MM.1S (cell line): Measurements from ENCODE around the gene VMP1.

Experiments
- DNase-seq: peaks from one replicate; pipeline ENCODE4 v3.0.0-alpha.2; 2015
- H2AFZ ChIP-seq: fragments of 300-600 bp; sonication (generic); 2 replicates; pipeline ENCODE4 v1.6.0; 2016; ENCODE audit warnings: antibody characterized with exemption, low read length
- H3F3A ChIP-seq: fragments of 300-600 bp; sonication (generic); 2 replicates; pipeline ENCODE4 v1.6.1; 2016; ENCODE audit warnings: mild to moderate bottlenecking, antibody characterized with exemption, low read length, moderate library complexity, mixed read lengths; ENCODE audit not compliant: insufficient read depth
- H3K27ac ChIP-seq: fragments of 300-600 bp; sonication (generic); 2 replicates; pipeline ENCODE4 v1.5.1; 2016; ENCODE audit warnings: mild to moderate bottlenecking, low read length
- H3K27me3 ChIP-seq: fragments of 300-600 bp; sonication (generic); replicated peaks from 2 replicates; pipeline ENCODE4 v1.6.0; 2016; ENCODE audit warnings: low read length; ENCODE audit not compliant: insufficient read depth
- H3K36me3 ChIP-seq: fragments of 300-600 bp; sonication (generic); replicated peaks from 2 replicates; pipeline ENCODE4 v1.6.1; 2016; ENCODE audit warnings: mild to moderate bottlenecking, low read length, mixed read lengths; ENCODE audit not compliant: insufficient read depth
- H3K4me1 ChIP-seq: fragments of 300-600 bp; sonication (generic); 2 replicates; pipeline ENCODE4 v1.6.1; 2016; ENCODE audit warnings: low read length, mixed read lengths
- H3K4me2 ChIP-seq: fragments of 300-600 bp; sonication (generic); 2 replicates; pipeline ENCODE4 v1.6.0; 2016; ENCODE audit warnings: low read depth, low read length
- H3K4me3 ChIP-seq: fragments of 300-600 bp; sonication (generic); 2 replicates; pipeline ENCODE4 v1.5.1; 2016; ENCODE audit warnings: low read length, mixed read lengths
- H3K79me2 ChIP-seq: fragments of 300-600 bp; sonication (generic); 2 replicates; pipeline ENCODE4 v1.6.1; 2016; ENCODE audit warnings: mixed run types, low read length, mixed read lengths
- H3K9ac ChIP-seq: fragments of 300-600 bp; sonication (generic); 2 replicates; pipeline ENCODE4 v1.6.1; 2016; ENCODE audit warnings: low read length, mixed read lengths
- H3K9me2 ChIP-seq: fragments of 300-600 bp; sonication (generic); replicated peaks from 2 replicates; pipeline ENCODE4 v1.6.1; 2016; ENCODE audit warnings: mild to moderate bottlenecking, low read length, mixed read lengths; ENCODE audit not compliant: insufficient read depth
- H3K9me3 ChIP-seq: fragments of 300-600 bp; sonication (generic); replicated peaks from 2 replicates; pipeline ENCODE4 v1.6.1; 2016; ENCODE audit warnings: mild to moderate bottlenecking, low read length, mixed read lengths; ENCODE audit not compliant: insufficient read depth
- H4K20me1 ChIP-seq: fragments of 300-600 bp; sonication (generic); 2 replicates; pipeline ENCODE4 v1.6.1; 2016; ENCODE audit warnings: mild to moderate bottlenecking, low read length, moderate library complexity, mixed read lengths; ENCODE audit not compliant: insufficient read depth
- EZH2 ChIP-seq: fragments of 300-600 bp; sonication (generic); optimal IDR thresholded peaks from 2 replicates; pipeline ENCODE3; 2017; ENCODE audit warnings: low read depth, mild to moderate bottlenecking, antibody characterized with exemption, low read length, mixed read lengths
- EZH2phosphoT487 ChIP-seq: fragments of 300-600 bp; sonication (generic); IDR thresholded peaks from 2 replicates; pipeline ENCODE4 v1.6.1; 2018; ENCODE audit warnings: antibody characterized with exemption, low read length
- TF ChIP-seq, protein P1 (sequence below): fragments of 300-600 bp; sonication (generic); IDR thresholded peaks from 2 replicates; pipeline ENCODE4 v1.5.1; 2016; ENCODE audit warnings: antibody characterized with exemption, low read length, mixed read lengths

VMP1 gene

DNA sequence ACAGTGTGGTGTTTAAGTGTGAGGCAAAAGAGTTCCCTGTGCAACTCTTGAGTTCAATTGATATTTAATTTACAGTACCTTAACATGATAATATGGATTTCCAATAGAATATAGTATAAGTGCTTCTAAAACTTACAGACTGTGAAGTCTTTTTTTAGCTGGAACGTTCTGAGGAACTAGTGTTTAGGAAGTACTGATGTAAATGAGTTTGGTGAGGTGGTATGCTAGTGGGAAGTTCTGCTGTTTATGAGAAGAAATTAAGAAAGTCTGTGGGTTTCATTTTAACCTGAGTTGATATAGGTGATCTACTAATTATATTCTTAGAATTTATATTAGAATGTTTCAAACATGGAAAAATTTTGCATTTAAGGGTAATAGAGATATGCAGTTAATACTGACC, 32.2 kb upstream of the VMP1 start:
- Histone ChIP-seq H3K36me3 (peaks cover 38% of the 10 kb centered on the region), H3K79me2 (peaks cover 49% of the 10 kb centered on the region), H2AFZ (no peak overlapping the region), H4K20me1 (no peaks in the 10 kb centered on the region), H3K4me2 (no peak overlapping the region), H3K27ac (no peak overlapping the region), H3K4me1 (no peaks in the 10 kb centered on the region), H3K4me3 (no peak overlapping the region), H3K9me3 (no peaks in the 10 kb centered on the region), H3K9me2 (no peaks in the 10 kb centered on the region), H3K9ac (no peak overlapping the region), H3F3A (no peaks in the 10 kb centered on the region), H3K27me3 (no peaks in the 10 kb centered on the region)
- DNase-seq: no peak
- TF ChIP-seq EZH2 (no peak), EZH2phosphoT487 (no peak)
- TF ChIP-seq, protein P1, sequence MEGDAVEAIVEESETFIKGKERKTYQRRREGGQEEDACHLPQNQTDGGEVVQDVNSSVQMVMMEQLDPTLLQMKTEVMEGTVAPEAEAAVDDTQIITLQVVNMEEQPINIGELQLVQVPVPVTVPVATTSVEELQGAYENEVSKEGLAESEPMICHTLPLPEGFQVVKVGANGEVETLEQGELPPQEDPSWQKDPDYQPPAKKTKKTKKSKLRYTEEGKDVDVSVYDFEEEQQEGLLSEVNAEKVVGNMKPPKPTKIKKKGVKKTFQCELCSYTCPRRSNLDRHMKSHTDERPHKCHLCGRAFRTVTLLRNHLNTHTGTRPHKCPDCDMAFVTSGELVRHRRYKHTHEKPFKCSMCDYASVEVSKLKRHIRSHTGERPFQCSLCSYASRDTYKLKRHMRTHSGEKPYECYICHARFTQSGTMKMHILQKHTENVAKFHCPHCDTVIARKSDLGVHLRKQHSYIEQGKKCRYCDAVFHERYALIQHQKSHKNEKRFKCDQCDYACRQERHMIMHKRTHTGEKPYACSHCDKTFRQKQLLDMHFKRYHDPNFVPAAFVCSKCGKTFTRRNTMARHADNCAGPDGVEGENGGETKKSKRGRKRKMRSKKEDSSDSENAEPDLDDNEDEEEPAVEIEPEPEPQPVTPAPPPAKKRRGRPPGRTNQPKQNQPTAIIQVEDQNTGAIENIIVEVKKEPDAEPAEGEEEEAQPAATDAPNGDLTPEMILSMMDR: no peak

DNA sequence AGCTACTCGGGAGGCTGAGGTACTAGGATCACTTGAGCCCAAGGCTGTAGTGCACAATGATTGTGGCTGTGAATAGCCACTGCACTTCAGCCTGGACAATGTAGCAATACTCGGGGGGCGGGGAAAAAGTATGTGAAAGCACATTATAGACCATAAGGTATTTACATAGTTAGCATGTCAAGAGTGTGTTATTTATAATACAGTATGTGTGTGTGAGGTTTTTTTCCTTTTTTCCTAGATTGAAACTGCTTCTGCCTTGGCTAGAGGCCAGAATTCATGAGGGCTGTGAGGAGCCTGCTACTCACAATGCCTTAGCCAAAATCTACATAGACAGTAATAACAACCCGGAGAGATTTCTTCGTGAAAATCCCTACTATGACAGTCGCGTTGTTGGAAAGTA, 30.7 kb upstream of the VMP1 start:
- Histone ChIP-seq H3F3A (no peaks in the 10 kb centered on the region), H3K27me3 (no peaks in the 10 kb centered on the region), H3K4me1 (no peaks in the 10 kb centered on the region), H3K9me2 (no peaks in the 10 kb centered on the region), H3K4me3 (no peak overlapping the region), H3K9ac (no peak overlapping the region), H4K20me1 (no peaks in the 10 kb centered on the region), H3K4me2 (no peak overlapping the region), H3K79me2 (peaks cover 36% of the 10 kb centered on the region), H3K9me3 (no peaks in the 10 kb centered on the region), H3K36me3 (peaks cover 52% of the 10 kb centered on the region), H3K27ac (no peak overlapping the region), H2AFZ (no peak overlapping the region)
- TF ChIP-seq, protein P1: no peak
- DNase-seq: no peak

DNA sequence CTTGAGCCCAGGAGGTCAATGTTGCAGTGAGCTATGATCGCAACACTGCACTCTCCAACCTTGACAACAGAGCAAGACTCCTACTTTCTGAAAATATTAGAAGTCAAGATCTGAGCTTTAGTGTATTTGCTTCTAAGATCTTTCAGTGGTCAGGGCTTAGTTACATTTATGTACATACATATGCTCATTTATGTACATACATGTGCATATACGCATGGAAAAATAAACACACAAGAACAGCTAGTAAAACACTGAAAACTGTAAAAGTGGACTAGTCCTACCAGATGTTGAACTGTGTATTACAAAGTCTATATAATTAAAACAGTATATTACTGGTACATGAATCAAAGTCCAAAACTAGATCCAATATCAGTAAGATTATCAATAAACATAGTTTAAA, 28.5 kb upstream of the VMP1 start:
- peaks cover 54% of the 10 kb centered on the region for H3K36me3 ChIP-seq
- H3K27me3 ChIP-seq: no peaks in the 10 kb centered on the region
- H3K4me1 ChIP-seq: no peaks in the 10 kb centered on the region
- no peaks in the 10 kb centered on the region for H4K20me1 ChIP-seq
- H3K9ac ChIP-seq: no peak overlapping the region
- no peak overlapping the region for H2AFZ ChIP-seq
- TF ChIP-seq EZH2phosphoT487 (no peak), EZH2 (no peak)
- TF ChIP-seq, protein P1: no peak
- no peak for DNase-seq
- no peak overlapping the region for H3K27ac ChIP-seq
- H3K4me2 ChIP-seq: no peak overlapping the region
- no peaks in the 10 kb centered on the region for H3F3A ChIP-seq
- H3K4me3 ChIP-seq: no peak overlapping the region
- peaks cover 37% of the 10 kb centered on the region for H3K79me2 ChIP-seq
- H3K9me3 ChIP-seq: no peaks in the 10 kb centered on the region
- H3K9me2 ChIP-seq: no peaks in the 10 kb centered on the region
